Esophagus (tissue), 2 donors: ENCODE data around the gene PCNX2. TPM values are rescaled to one million over a fixed set of nuclear protein-coding genes. Genes with fewer than 3 reads are reported as not detected.

Experiments used
- H3K27ac ChIP-seq, 2 donors: one replicate each; pipeline ENCODE4 v1.5.1; 2013; ENCODE audit warnings: low read depth in 2 of 2, mild to moderate bottlenecking in 2 of 2, inconsistent platforms in 1 of 2, low read length in 1 of 2, moderate library complexity in 1 of 2
- H3K27me3 ChIP-seq, 2 donors: one replicate each; pipeline ENCODE4 v1.6.1; 2013; ENCODE audit warnings: low read length in 2 of 2, control low read depth in 1 of 2, mild to moderate bottlenecking in 1 of 2; ENCODE audit not compliant: insufficient read depth in 2 of 2, control insufficient read depth in 1 of 2
- H3K36me3 ChIP-seq, 2 donors: one replicate each; pipeline ENCODE4 v1.6.1; 2013; ENCODE audit warnings: low read length in 1 of 2; ENCODE audit not compliant: control insufficient read depth in 2 of 2, insufficient read depth in 2 of 2
- H3K4me1 ChIP-seq, 2 donors: one replicate each; pipeline ENCODE4 v1.6.1; 2013; ENCODE audit warnings: low read length in 1 of 2; ENCODE audit not compliant: control insufficient read depth in 2 of 2, insufficient read depth in 2 of 2
- H3K4me3 ChIP-seq, 2 donors: one replicate each; pipeline ENCODE4 v1.5.1; 2013; ENCODE audit warnings: low read length in 2 of 2, mild to moderate bottlenecking in 2 of 2, low read depth in 1 of 2, moderate library complexity in 1 of 2
- H3K9me3 ChIP-seq, 2 donors: one replicate each; pipeline ENCODE4 v1.6.1; 2013; ENCODE audit warnings: mild to moderate bottlenecking in 2 of 2, low read depth in 1 of 2, low read length in 1 of 2, moderate library complexity in 1 of 2; ENCODE audit not compliant: control insufficient read depth in 2 of 2, insufficient read depth in 1 of 2
- WGBS, 2 donors: extraction: QIAGEN DNeasy Blood & Tissue Kit; methylation state at CpG; one replicate each; pipeline ENCODE4 v1.1.7; 2013; 5-methylcytosine and 5-hydroxymethylcytosine counted together
- polyA plus RNA-seq, 2 donors: library from polyadenylated mRNA; stranded (reverse); fragments of 200-250 nt; gene quantifications; one replicate each; pipeline ENCODE4 v1.2.3, GENCODE V29; 2013
- donor health status: healthy with polysubstance abuse.
- donor health status: Bipolar disorder and iron deficiency.

PCNX2 gene
- polyA plus RNA-seq, 2 donors = 3.2 to 4.3 TPM

DNA sequence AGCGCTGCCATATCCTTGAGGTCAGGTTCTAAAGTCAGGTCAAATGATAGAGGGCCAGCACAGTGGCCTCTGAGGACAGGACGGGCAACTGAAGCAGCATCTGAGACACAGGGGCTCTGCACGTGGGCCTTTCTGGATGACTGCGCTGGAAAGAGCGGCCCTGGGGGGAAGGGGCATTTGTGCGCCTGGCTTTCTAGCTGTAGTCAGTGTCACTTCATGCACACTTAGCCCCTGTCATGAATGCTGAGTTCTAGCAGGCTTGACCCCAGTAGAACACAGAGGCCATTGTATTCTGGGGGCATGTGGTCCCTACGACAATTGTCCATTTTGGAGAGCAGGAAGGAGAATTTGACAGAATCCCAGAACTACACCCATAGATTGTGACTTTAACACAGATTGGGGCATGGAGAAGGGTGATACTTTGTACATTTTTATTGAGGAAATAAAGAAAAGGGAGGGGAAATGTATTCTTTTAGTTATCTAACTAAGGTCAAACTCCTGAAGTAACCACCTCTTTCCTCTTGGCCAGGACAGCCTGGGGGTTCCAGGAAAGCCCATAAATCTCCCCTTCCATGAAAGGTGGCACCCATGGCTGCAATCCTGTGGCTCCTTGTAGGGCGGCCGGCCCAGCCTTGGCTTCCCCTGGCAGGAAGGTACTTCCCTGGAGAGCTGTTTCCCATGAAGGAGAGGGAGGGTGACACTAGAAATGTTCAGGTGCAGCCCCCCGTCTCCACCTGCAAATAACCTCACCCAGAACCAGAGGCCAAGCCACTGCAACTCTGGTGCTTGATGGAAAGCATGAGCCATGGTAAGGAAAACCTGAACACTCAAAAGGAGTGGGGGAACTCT, 310.7 kb downstream of the PCNX2 start:
- Histone ChIP-seq H3K4me3 (no peak overlapping the region), H3K36me3 (peaks cover 0 to 10% of the 10 kb centered on the region in 2 donors), H3K27me3 (no peaks in the 10 kb centered on the region), H3K27ac (no peak overlapping the region), H3K4me1 (no peaks in the 10 kb centered on the region), H3K9me3 (peaks cover 0 to 2% of the 10 kb centered on the region in 2 donors)
- 92 to 93% methylated on average over 10 of the region's 10 CpGs for WGBS, 2 donors

DNA sequence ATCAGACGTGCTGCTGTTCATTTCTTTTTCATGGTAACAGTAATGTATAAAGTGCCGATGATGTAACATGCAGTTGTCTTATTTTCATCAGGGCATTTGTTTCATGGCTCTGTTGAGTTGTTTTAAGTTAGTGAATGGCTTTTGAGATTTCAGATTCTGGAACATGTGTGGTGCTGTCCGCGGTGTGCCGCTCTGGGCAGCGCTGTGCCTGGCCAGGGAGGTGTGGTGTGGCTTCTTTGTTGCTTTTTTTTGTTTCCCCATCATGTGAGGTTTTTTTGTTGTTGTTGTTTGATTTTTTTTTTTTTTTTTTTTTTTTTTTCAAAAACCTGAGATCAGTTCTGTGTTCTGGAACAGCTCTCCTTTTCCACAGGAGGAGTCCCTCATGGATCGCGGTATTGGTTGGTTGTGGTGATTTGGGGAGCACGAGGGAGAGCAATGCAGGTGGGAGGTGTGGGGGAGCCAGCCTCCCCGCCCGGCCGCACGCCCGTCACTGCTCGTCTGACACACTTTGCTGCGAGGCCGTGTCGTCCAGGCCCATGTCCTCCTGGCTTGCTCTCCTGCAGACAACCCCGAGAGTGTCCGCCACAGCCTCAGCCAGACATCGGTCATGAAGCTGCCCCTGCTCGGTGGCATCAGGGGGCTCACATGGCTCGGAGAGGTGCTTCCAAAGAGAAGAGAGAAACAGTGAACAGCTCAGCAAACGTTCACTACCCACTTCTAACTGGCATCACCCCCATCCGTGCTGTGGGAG, 311.5 kb downstream of the PCNX2 start:
- Histone ChIP-seq H3K4me3 (no peak overlapping the region), H3K27me3 (no peaks in the 10 kb centered on the region), H3K4me1 (no peaks in the 10 kb centered on the region), H3K36me3 (peaks cover 0 to 10% of the 10 kb centered on the region in 2 donors), H3K27ac (no peak overlapping the region), H3K9me3 (peaks cover 0 to 2% of the 10 kb centered on the region in 2 donors)
- WGBS, 2 donors = 87 to 91% methylated on average over 25 of the region's 25 CpGs

DNA sequence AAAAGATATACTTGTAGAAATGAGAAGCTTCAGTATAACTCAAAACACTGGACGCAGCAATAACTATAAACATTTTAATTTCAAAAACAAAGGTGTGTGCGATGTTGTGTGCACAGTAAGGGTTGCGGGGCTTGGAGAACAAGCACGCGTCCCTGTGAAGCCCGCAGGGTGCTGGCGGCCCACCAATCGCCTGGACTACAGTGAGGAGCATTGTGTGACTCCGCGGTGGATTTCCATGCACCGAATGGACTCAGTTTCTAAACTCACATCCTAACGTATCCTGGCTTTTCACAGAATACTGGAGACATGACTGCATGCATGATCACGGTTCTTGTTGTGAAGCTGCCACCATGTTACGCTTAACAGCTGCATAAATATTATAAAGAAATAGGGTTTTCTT, 312.1 kb downstream of the PCNX2 start:
- Histone ChIP-seq H3K36me3 (peaks cover 0 to 10% of the 10 kb centered on the region in 2 donors), H3K4me1 (no peaks in the 10 kb centered on the region), H3K4me3 (no peak overlapping the region), H3K27ac (no peak overlapping the region), H3K9me3 (peaks cover 0 to 2% of the 10 kb centered on the region in 2 donors), H3K27me3 (no peaks in the 10 kb centered on the region)
- 96 to 97% methylated on average over 14 of the region's 14 CpGs for WGBS, 2 donors

DNA sequence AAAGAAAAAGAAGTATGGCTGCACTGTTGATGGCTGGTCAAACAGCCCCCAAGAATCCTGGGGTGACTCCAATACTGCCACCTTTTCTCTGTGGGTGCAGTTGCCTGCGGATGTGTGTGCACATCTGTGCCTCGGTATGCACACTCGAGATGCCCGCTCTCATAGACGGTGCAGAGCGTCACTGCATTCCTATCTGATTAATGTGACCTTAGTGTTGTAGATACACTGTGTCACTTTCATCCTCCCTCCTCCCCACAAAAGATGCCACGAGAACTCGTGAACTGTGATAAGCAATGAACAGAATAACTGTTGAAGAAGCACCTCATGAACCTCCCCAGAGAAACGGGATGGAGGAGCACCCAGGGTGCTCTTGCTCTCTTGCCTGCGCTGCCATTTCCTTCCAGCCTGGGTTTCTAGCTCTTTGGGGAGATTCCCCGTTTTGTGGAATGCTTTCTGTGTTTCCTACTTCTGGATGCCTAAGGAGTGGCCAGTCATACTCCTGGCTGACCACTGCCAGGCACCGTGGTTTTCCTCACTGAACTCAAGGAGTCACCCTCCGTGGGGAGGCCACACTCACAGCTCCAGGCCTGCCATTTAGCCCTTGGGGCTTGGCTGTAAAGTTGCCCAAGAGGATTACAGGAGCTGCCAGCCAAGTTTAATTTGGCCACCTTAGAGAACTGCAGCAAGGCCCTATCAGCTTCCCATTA, 313.1 kb downstream of the PCNX2 start:
- H3K36me3 ChIP-seq = peaks cover 0 to 14% of the 10 kb centered on the region in 2 donors
- H3K9me3 ChIP-seq = peaks cover 0 to 2% of the 10 kb centered on the region in 2 donors
- no peaks in the 10 kb centered on the region for H3K4me1 ChIP-seq
- no peak overlapping the region for H3K4me3 ChIP-seq
- H3K27ac ChIP-seq = no peak overlapping the region
- 78 to 80% methylated on average over 13 of the region's 13 CpGs for WGBS, 2 donors
- H3K27me3 ChIP-seq = no peaks in the 10 kb centered on the region

DNA sequence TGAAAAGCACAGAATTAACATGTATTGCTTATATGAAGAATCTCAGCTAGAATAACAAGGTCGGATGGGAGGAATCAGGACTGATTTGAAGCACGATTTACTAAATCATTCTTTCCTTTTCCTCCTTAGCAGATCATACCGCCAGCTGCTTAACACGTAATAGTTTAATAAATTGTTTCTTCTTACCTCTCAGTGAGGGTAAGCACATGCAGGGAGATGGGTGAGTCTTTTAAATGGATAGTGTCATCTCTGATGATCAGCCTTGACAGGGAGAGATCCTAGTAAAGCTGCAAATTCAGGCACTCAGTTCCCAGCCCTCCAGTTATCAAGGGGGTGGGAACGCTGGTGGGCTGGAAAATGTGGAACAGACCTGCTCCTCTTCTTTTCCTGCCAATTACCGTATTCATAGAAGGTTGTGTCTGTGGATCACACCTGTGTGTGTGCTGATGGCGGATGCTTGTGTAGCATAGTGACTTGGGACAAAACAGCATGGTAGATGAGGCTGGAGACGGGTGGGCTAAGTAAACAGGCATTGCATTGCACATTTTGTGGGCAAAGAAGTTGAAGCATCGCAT, 314.5 kb downstream of the PCNX2 start:
- Histone ChIP-seq H3K4me3 (no peak overlapping the region), H3K27ac (no peak overlapping the region), H3K4me1 (no peaks in the 10 kb centered on the region), H3K27me3 (no peaks in the 10 kb centered on the region), H3K36me3 (peaks cover 9 to 20% of the 10 kb centered on the region in 2 donors), H3K9me3 (peaks cover 0 to 2% of the 10 kb centered on the region in 2 donors)
- 77% methylated on average over 9 of the region's 9 CpGs for WGBS, 2 donors

DNA sequence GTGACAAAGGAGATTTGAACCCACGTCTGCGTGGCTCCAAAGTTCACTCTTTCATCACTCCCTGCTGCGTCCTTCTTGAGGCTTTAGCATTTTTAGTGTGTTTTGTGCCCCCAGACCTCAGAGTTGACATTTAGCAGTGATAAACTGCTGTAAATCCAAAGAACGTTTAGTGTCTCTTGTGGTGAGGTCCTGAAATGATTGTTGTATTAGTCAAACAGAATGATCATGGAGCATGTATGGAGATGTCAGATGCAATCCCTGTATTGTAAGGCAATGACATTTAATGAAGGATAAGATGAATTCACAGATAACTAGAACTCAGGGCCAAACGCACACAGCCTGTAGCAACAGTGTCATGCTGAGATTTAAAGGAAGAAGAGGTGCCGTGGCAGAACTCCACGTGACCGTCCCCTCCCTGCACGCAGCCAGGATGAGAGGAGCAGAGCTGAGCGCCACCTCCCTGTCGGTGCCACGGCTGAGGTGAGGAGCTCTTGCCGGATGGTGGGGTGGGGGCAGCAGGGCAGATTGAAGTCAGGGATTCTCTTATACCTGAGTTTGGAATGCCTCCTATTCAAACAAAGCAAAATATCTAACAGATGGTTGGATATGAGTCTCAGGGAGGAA, 315.1 kb downstream of the PCNX2 start:
- H3K27me3 ChIP-seq = no peaks in the 10 kb centered on the region
- peaks cover 9 to 19% of the 10 kb centered on the region in 2 donors for H3K36me3 ChIP-seq
- H3K9me3 ChIP-seq = peaks cover 0 to 2% of the 10 kb centered on the region in 2 donors
- no peaks in the 10 kb centered on the region for H3K4me1 ChIP-seq
- WGBS, 2 donors = 78 to 82% methylated on average over 13 of the region's 13 CpGs
- H3K4me3 ChIP-seq = no peak overlapping the region
- no peak overlapping the region for H3K27ac ChIP-seq

DNA sequence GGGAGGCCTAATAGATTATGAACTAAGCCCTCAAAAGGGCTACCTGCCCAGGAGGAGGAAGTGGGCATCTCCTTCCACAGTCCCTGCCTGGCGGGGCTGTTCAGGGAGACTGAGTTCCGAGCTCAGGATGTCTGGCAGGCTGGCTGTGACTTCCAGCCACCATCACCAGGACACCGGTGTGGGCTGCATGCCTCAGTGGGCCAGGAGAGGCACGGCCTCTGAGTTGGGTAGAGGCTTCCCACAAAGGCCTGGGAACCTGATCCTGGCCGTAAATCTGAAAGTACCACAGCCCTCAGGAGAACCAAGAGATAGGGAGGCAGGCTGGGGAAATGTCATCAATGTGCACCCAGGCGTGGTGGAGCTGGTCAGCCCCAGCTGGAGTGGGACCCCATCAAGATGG, 316.0 kb downstream of the PCNX2 start:
- Histone ChIP-seq H3K27ac (no peak overlapping the region), H3K27me3 (no peaks in the 10 kb centered on the region), H3K9me3 (peaks cover 0 to 2% of the 10 kb centered on the region in 2 donors), H3K4me3 (no peak overlapping the region), H3K4me1 (no peaks in the 10 kb centered on the region), H3K36me3 (peaks cover 9 to 21% of the 10 kb centered on the region in 2 donors)
- WGBS, 2 donors = 97 to 99% methylated on average over 6 of the region's 6 CpGs

DNA sequence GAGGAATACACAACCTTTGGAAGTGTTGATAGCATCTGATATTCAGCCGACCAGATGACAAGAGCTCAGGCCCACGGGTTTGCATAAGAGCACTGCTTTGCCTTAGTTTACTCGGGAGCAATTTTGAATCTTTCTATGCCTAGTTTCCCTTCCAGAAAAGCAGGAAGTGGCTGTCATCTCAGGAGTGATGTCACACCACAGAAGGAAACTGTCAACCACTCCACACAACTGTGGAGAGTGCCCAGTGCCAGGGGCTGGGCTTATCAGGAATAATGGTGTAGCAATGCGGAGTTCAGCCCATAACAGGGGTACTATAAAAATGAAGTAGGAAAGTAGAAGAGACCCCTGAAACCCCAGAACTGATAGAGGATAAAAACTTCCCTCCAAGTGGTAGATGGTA, 316.7 kb downstream of the PCNX2 start:
- Histone ChIP-seq H3K27me3 (no peaks in the 10 kb centered on the region), H3K27ac (no peak overlapping the region), H3K4me1 (no peaks in the 10 kb centered on the region), H3K9me3 (no peaks in the 10 kb centered on the region), H3K4me3 (no peak overlapping the region), H3K36me3 (peaks cover 9 to 16% of the 10 kb centered on the region in 2 donors)
- WGBS, 2 donors = 69% methylated on average over 4 of the region's 4 CpGs
